LoVo (cell line): ENCODE results near the gene PRKRIP1.
"Not testable (repeated sequence)": the region's sequence is repeated elsewhere in the genome, so short reads cannot be mapped to it uniquely, and the experiment has no call there.

Source experiments
- DNase-seq: peaks from one replicate; pipeline ENCODE4 v3.0.0-alpha.2; 2016; ENCODE audit warnings: low spot score

The PRKRIP1 gene

GRCh38 chr7:102457352-102457924, 61.3 kb downstream of the PRKRIP1 start:
- no peak for DNase-seq

GRCh38 chr7:102459221-102459844, 63.2 kb downstream of the PRKRIP1 start:
- no peak for DNase-seq

GRCh38 chr7:102460467-102460866, 64.3 kb downstream of the PRKRIP1 start:
- DNase-seq, result no peak

GRCh38 chr7:102463841-102464576, 67.8 kb downstream of the PRKRIP1 start:
- DNase-seq, result peak; percentile 17

- peak; percentile 99 for DNase-seq
These were observed 68.6 kb downstream of the PRKRIP1 start, which contains the start of the genes ALKBH4 and LRWD1 for GRCh38 chr7:102464577-102465280. Gene ALKBH4, minus strand, starts transcription at chr7:102464863. Its CDS starts 27 bp downstream, at chr7:102464836. Gene LRWD1, plus strand, starts transcription at chr7:102464984. Its CDS starts 97 bp downstream, at chr7:102465081.

- no peak for DNase-seq
These were observed 69.9 kb downstream of the PRKRIP1 start for GRCh38 chr7:102466097-102466496.

- no peak for DNase-seq
These were observed 71.7 kb downstream of the PRKRIP1 start for GRCh38 chr7:102467581-102468477.

- DNase-seq, result no peak
These were observed 72.6 kb downstream of the PRKRIP1 start for GRCh38 chr7:102468478-102469350.

GRCh38 chr7:102469351-102469971, 73.3 kb downstream of the PRKRIP1 start:
- no peak for DNase-seq

- DNase-seq, result no peak
These were observed 74.0 kb downstream of the PRKRIP1 start for GRCh38 chr7:102469972-102470825.

- DNase-seq, result no peak
These were observed 75.6 kb downstream of the PRKRIP1 start for GRCh38 chr7:102471791-102472125.

GRCh38 chr7:102472126-102473041, 76.2 kb downstream of the PRKRIP1 start:
- no peak for DNase-seq

GRCh38 chr7:102473271-102473991, 77.3 kb downstream of the PRKRIP1 start:
- no peak for DNase-seq

GRCh38 chr7:102474116-102474515, 78.0 kb downstream of the PRKRIP1 start:
- DNase-seq, result not testable (repeated sequence)

GRCh38 chr7:102474736-102475435, 78.7 kb downstream of the PRKRIP1 start:
- DNase-seq, result not testable (repeated sequence)
